A549 (cell line): ENCODE measurements around the gene HLA-DMB.

ENCODE experiments used
- CHD2 ChIP-seq: fragments of 150-350 bp; IDR thresholded peaks from 2 replicates; pipeline ENCODE4 v1.6.1; 2014; ENCODE audit warnings: low read length; ENCODE audit not compliant: partially characterized antibody
- CTCF ChIP-seq: fragments of >200 bp; sonication (Bioruptor Twin); formaldehyde crosslinking; IDR thresholded peaks from 3 replicates; pipeline ENCODE4 v1.5.1; 2016
- FOSL2 ChIP-seq, 2 experiments: fragments of 450-650 bp in 1 of 2; fragments of >200 bp in 1 of 2; sonication (Bioruptor Twin) in 1 of 2; formaldehyde crosslinking; IDR thresholded peaks; 2 replicates each; pipeline versions ENCODE4 v1.5.0 to v1.6.1; 2016 to 2020; ENCODE audit warnings: mild to moderate bottlenecking in 1 of 2, moderate library complexity in 1 of 2
- GATA3 ChIP-seq: IDR thresholded peaks from 2 replicates; pipeline ENCODE4 v1.6.1; 2012; ENCODE audit warnings: borderline replicate concordance
- JUN ChIP-seq, 2 experiments: fragments of >200 bp; sonication (Bioruptor Twin); formaldehyde crosslinking; IDR thresholded peaks; 2 replicates in 1 of 2; 3 replicates in 1 of 2; pipeline ENCODE4 v1.6.1; 2016 to 2017
- PBX3 ChIP-seq: IDR thresholded peaks from 2 replicates; pipeline ENCODE4 v1.6.1; 2012
- POLR2A ChIP-seq: IDR thresholded peaks from 2 replicates; pipeline ENCODE4 v1.6.1; 2012; ENCODE audit warnings: mild to moderate bottlenecking, low read length
- POLR2AphosphoS2 ChIP-seq: conservative IDR thresholded peaks from 2 replicates; pipeline ENCODE4 v1.6.1; 2012; ENCODE audit warnings: low read length, improper control_type of control experiment, inconsistent platforms
- RAD21 ChIP-seq, 2 experiments: fragments of >200 bp in 1 of 2; sonication (Bioruptor Twin) in 1 of 2; formaldehyde crosslinking in 1 of 2; IDR thresholded peaks in 1 of 2; conservative IDR thresholded peaks in 1 of 2; 2 replicates in 1 of 2; 3 replicates in 1 of 2; pipeline ENCODE4 v1.6.1; 2012 to 2018; ENCODE audit warnings: inconsistent platforms in 1 of 2
- RCOR1 ChIP-seq: fragments of 150-350 bp; IDR thresholded peaks from 2 replicates; pipeline ENCODE4 v1.6.1; 2014; ENCODE audit warnings: antibody characterized with exemption, low read length, low read depth
- REST ChIP-seq: fragments of 200-600 bp; sonication (generic); IDR thresholded peaks from 2 replicates; pipeline ENCODE4 v1.6.1; 2016; ENCODE audit warnings: antibody characterized with exemption, mild to moderate bottlenecking, moderate library complexity
- ZFP36 ChIP-seq: fragments of 450-650 bp; IDR thresholded peaks from 2 replicates; pipeline ENCODE4 v1.6.1; 2014; ENCODE audit warnings: borderline replicate concordance; ENCODE audit not compliant: partially characterized antibody

- TF ChIP-seq FOSL2 (IDR thresholded peaks at IDR 0.05) (no peak), FOSL2 (CRISPR knock-in tag; IDR thresholded peaks at IDR 0.05) (no peak), CTCF (no peak), RCOR1 (no peak), GATA3 (no peak), CHD2 (no peak), PBX3 (no peak), POLR2A (no peak), POLR2AphosphoS2 (no peak), JUN (IDR thresholded peaks at IDR 0.05) (no peak), RAD21 (conservative IDR thresholded peaks at IDR 0.05 in 1 of 2, IDR thresholded peaks at IDR 0.05 in 1 of 2) (no peak), ZFP36 (no peak), REST (no peak)
Observed at GRCh38 chr6:32945953-32946352, 5.1 kb upstream of the HLA-DMB start.
